ENCODE data around the gene CDKAL1. TPM values are rescaled to one million over a fixed set of nuclear protein-coding genes. Genes with fewer than 3 reads are reported as not detected.

The CDKAL1 gene
- total RNA-seq, 6 experiments from 2014 or later: 9.2 to 14.3 (median 11.9) TPM

DNA sequence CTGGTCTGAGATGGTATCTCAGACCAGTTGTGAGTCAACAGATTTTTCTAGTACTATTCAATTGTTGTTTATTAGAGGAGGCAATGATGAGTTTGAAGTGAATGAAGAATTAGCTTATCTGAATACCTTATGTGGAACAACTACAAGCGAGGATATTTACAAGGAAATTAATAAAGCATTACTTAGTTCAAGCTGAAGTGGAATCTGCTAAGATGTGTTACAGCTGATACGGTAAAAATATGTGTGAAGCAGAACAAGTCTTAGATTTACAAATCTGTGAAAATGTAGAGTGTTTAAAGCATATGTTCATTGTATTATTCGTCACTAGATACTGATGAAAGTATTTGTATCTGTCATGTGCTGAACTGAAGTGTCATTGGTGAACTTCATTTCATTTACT, 272.4 kb downstream of the CDKAL1 start:
- DNase-seq: no peak
- Mint-ChIP-seq H3K4me3 (no peak overlapping the region), H3K36me3 (ENCODE audit: low read depth) (peaks cover 21% of the 10 kb centered on the region), H3K4me1 (ENCODE audit: low read depth) (peaks cover 49% of the 10 kb centered on the region), H3K27ac (no peak overlapping the region), H3K9me3 (peaks cover 8% of the 10 kb centered on the region), H3K27me3 (ENCODE audit: insufficient read depth) (no peaks in the 10 kb centered on the region)
- TF ChIP-seq, protein P1, sequence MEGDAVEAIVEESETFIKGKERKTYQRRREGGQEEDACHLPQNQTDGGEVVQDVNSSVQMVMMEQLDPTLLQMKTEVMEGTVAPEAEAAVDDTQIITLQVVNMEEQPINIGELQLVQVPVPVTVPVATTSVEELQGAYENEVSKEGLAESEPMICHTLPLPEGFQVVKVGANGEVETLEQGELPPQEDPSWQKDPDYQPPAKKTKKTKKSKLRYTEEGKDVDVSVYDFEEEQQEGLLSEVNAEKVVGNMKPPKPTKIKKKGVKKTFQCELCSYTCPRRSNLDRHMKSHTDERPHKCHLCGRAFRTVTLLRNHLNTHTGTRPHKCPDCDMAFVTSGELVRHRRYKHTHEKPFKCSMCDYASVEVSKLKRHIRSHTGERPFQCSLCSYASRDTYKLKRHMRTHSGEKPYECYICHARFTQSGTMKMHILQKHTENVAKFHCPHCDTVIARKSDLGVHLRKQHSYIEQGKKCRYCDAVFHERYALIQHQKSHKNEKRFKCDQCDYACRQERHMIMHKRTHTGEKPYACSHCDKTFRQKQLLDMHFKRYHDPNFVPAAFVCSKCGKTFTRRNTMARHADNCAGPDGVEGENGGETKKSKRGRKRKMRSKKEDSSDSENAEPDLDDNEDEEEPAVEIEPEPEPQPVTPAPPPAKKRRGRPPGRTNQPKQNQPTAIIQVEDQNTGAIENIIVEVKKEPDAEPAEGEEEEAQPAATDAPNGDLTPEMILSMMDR (IDR thresholded peaks at IDR 0.05): no peak

DNA sequence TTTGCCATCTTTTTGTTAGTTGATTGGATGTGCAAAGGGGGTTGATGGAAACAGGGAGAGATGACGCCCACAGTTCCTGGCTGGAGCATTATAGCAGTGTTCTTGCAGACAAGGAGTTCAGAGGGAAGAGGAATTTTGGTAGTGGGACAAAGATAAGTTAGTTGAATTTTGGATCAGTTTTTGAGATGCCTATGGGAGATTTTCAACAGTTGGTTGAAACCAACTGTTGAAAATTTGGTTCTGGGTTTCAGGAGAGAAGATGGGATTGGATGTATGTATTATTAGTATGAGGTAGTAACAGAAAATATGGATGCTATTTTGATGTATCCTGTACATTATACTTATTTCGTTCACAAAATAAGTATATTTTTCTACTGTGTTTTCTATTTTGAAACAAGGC, 274.2 kb downstream of the CDKAL1 start:
- no peak for DNase-seq
- peaks cover 53% of the 10 kb centered on the region for H3K4me1 Mint-ChIP-seq (ENCODE audit: low read depth)
- H3K36me3 Mint-ChIP-seq (ENCODE audit: low read depth): peaks cover 26% of the 10 kb centered on the region
- no peaks in the 10 kb centered on the region for H3K27me3 Mint-ChIP-seq (ENCODE audit: insufficient read depth)
- H3K27ac Mint-ChIP-seq: peak overlapping the region; percentile 74
- TF ChIP-seq, protein P1 (IDR thresholded peaks at IDR 0.05): no peak
- no peak overlapping the region for H3K4me3 Mint-ChIP-seq
- H3K9me3 Mint-ChIP-seq: peaks cover 10% of the 10 kb centered on the region

DNA sequence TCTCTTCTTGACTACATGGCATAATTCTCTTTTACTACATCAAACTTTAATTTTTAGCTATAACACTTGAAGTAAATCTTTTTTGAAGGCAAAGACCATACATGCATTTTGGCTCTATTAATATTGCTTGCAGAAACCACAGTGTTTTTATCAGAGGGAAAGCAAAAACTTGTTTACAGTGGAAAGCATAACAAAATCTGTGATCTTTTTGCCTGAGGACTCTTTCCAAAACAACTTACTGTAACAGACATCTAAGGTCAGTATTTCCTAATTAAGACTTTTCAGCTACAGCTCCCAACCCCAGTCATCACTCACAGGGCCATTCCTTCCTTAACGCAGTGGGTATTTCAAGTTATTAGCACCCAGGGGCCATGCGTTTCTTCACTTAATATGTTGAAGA, 274.7 kb downstream of the CDKAL1 start:
- Mint-ChIP-seq H3K4me1 (ENCODE audit: low read depth) (peaks cover 52% of the 10 kb centered on the region), H3K9me3 (peaks cover 12% of the 10 kb centered on the region), H3K36me3 (ENCODE audit: low read depth) (peaks cover 28% of the 10 kb centered on the region), H3K4me3 (no peak overlapping the region), H3K27me3 (ENCODE audit: insufficient read depth) (no peaks in the 10 kb centered on the region), H3K27ac (peak overlapping the region; percentile 74)
- TF ChIP-seq, protein P1 (IDR thresholded peaks at IDR 0.05): no peak
- no peak for DNase-seq

DNA sequence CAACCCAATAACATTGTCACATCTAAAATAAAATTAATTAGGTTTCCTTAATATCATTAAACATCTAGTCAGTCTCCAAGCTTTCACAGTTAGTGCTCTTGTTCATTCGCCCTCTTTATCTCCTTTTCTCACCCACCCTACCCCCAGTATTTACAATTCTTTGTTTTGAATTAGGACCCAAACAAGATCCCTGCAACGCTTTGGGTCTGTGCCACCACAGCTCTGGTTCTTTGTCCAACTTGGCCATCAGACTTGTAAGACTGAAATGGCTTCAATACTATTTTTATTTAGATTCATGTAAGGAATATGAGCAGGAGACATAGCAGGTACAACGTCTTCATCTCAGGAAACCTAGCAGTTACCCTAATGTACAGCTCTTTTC, 276.5 kb downstream of the CDKAL1 start:
- H3K9me3 Mint-ChIP-seq: peaks cover 17% of the 10 kb centered on the region
- peak overlapping the region; percentile 97 for H3K27ac Mint-ChIP-seq
- peaks cover 58% of the 10 kb centered on the region for H3K4me1 Mint-ChIP-seq (ENCODE audit: low read depth)
- no peak for DNase-seq
- TF ChIP-seq, protein P1 (IDR thresholded peaks at IDR 0.05): no peak
- peak overlapping the region; percentile 74 for H3K4me3 Mint-ChIP-seq
- peaks cover 31% of the 10 kb centered on the region for H3K36me3 Mint-ChIP-seq (ENCODE audit: low read depth)
- H3K27me3 Mint-ChIP-seq (ENCODE audit: insufficient read depth): no peaks in the 10 kb centered on the region

DNA sequence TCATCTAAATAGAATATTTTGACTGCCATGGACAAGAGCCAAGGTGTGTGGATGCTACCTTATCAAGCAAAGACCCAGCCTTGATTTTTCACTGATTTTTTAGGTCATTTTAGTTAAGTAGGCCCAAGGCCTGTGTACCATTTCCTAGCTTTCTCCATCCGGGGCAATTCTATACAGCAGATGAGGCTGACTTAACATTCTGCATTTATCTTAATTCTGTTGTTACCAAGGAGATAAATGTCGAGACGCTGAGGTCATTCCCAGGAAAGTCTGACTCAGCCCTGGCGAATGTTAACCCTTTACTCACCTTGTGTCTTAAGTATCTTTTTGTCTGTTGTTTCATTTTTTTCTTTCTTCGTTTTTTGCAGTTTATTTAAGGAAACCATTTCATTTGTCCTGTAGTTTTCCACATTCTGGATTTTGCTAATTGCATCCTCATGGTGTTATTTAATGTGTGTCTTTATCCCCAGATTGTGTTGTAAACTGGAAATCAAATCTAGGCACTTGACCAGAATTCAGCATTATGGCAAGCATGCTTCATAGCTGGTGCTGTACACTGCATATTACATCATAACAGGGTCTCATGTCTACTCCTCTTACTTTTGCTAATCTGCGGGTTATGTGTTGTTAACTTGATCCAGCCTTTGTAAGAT, 277.0 kb downstream of the CDKAL1 start:
- Mint-ChIP-seq H3K4me1 (ENCODE audit: low read depth) (peaks cover 64% of the 10 kb centered on the region), H3K27ac (peak overlapping the region; percentile 97), H3K27me3 (ENCODE audit: insufficient read depth) (no peaks in the 10 kb centered on the region), H3K9me3 (peaks cover 16% of the 10 kb centered on the region), H3K36me3 (ENCODE audit: low read depth) (peaks cover 26% of the 10 kb centered on the region), H3K4me3 (peak overlapping the region; percentile 74)
- TF ChIP-seq, protein P1 (IDR thresholded peaks at IDR 0.05): no peak
- peak; percentile 92 for DNase-seq
